Mucosa of rectum (tissue), 2 donors: Measurements from ENCODE around the gene PLXND1.
"Not testable (repeated sequence)": the region's sequence is repeated elsewhere in the genome, so short reads cannot be mapped to it uniquely, and the experiment has no call there.

Source experiments
- H3K27ac ChIP-seq, 2 donors: one replicate each; pipeline ENCODE4 v1.7.0; 2013; ENCODE audit warnings: inconsistent platforms in 2 of 2, low read depth in 2 of 2, low read length in 2 of 2
- H3K27me3 ChIP-seq, 2 donors: one replicate each; pipeline ENCODE4 v1.7.0; 2013; ENCODE audit warnings: low read length in 2 of 2; ENCODE audit not compliant: control insufficient read depth in 2 of 2, insufficient read depth in 2 of 2
- H3K36me3 ChIP-seq, 2 donors: one replicate each; pipeline ENCODE4 v1.7.0; 2013; ENCODE audit warnings: low read length in 2 of 2; ENCODE audit not compliant: control insufficient read depth in 2 of 2, insufficient read depth in 2 of 2
- H3K4me1 ChIP-seq, 2 donors: one replicate each; pipeline ENCODE4 v1.7.0; 2013; ENCODE audit warnings: low read length in 2 of 2, mild to moderate bottlenecking in 1 of 2; ENCODE audit not compliant: control insufficient read depth in 2 of 2, insufficient read depth in 2 of 2
- H3K4me3 ChIP-seq, 2 donors: one replicate each; pipeline ENCODE4 v1.7.0; 2013; ENCODE audit warnings: low read length in 2 of 2
- H3K9ac ChIP-seq, 2 donors: one replicate each; pipeline ENCODE4 v1.7.0; 2013; ENCODE audit warnings: low read length in 2 of 2, low read depth in 1 of 2, mild to moderate bottlenecking in 1 of 2
- H3K9me3 ChIP-seq, 2 donors: one replicate each; pipeline ENCODE4 v1.7.0; 2013; ENCODE audit warnings: low read length in 2 of 2; ENCODE audit not compliant: control insufficient read depth in 2 of 2
- donor health status: healthy.
- donor health status: Normal muscosa, but diverticular disease.

PLXND1 gene

GRCh38 chr3:129641567-129642260 lies 35.2 kb upstream of the PLXND1 start:
- not testable (repeated sequence) for H3K27me3 ChIP-seq, H3K36me3 ChIP-seq, H3K9ac ChIP-seq, H3K4me3 ChIP-seq, H3K27ac ChIP-seq, H3K4me1 ChIP-seq, H3K9me3 ChIP-seq

- H3K9me3 ChIP-seq, H3K9ac ChIP-seq, H3K27ac ChIP-seq, H3K36me3 ChIP-seq, H3K27me3 ChIP-seq, H3K4me1 ChIP-seq, H3K4me3 ChIP-seq: not testable (repeated sequence)
These were observed 34.5 kb upstream of the PLXND1 start for GRCh38 chr3:129640985-129641384.

- Histone ChIP-seq H3K27me3 (no peaks in the 10 kb centered on the region), H3K4me3 (no peak overlapping the region), H3K9ac (no peak overlapping the region), H3K4me1 (no peaks in the 10 kb centered on the region), H3K36me3 (no peaks in the 10 kb centered on the region), H3K9me3 (peaks cover 0 to 3% of the 10 kb centered on the region in 2 donors), H3K27ac (no peak overlapping the region)
These were observed 32.0 kb upstream of the PLXND1 start for GRCh38 chr3:129638481-129638880.

- Histone ChIP-seq H3K9ac (no peak overlapping the region), H3K4me3 (no peak overlapping the region), H3K27ac (no peak overlapping the region), H3K9me3 (peaks cover 0 to 3% of the 10 kb centered on the region in 2 donors), H3K36me3 (no peaks in the 10 kb centered on the region), H3K27me3 (no peaks in the 10 kb centered on the region), H3K4me1 (no peaks in the 10 kb centered on the region)
These were observed 29.6 kb upstream of the PLXND1 start for GRCh38 chr3:129636082-129636481.

- Histone ChIP-seq H3K9ac (no peak overlapping the region), H3K27me3 (no peaks in the 10 kb centered on the region), H3K36me3 (no peaks in the 10 kb centered on the region), H3K4me1 (no peaks in the 10 kb centered on the region), H3K4me3 (no peak overlapping the region), H3K27ac (no peak overlapping the region), H3K9me3 (peaks cover 0 to 3% of the 10 kb centered on the region in 2 donors)
These were observed 29.2 kb upstream of the PLXND1 start for GRCh38 chr3:129635656-129636055.

GRCh38 chr3:129633751-129634481 lies 27.4 kb upstream of the PLXND1 start:
- no peak overlapping the region for H3K9ac ChIP-seq
- H3K27me3 ChIP-seq: no peaks in the 10 kb centered on the region
- H3K4me1 ChIP-seq: no peaks in the 10 kb centered on the region
- no peak overlapping the region for H3K4me3 ChIP-seq
- H3K9me3 ChIP-seq: peaks cover 0 to 3% of the 10 kb centered on the region in 2 donors
- no peaks in the 10 kb centered on the region for H3K36me3 ChIP-seq
- H3K27ac ChIP-seq: no peak overlapping the region

- H3K27me3 ChIP-seq: no peaks in the 10 kb centered on the region
- peaks cover 0 to 3% of the 10 kb centered on the region in 2 donors for H3K9me3 ChIP-seq
- no peak overlapping the region for H3K9ac ChIP-seq
- H3K4me3 ChIP-seq: no peak overlapping the region
- peaks cover 2 to 3% of the 10 kb centered on the region in 2 donors for H3K4me1 ChIP-seq
- H3K27ac ChIP-seq: no peak overlapping the region
- H3K36me3 ChIP-seq: no peaks in the 10 kb centered on the region
These were observed 26.5 kb upstream of the PLXND1 start for GRCh38 chr3:129632977-129633376.

GRCh38 chr3:129632556-129632955 lies 26.1 kb upstream of the PLXND1 start:
- no peaks in the 10 kb centered on the region for H3K36me3 ChIP-seq
- no peaks in the 10 kb centered on the region for H3K27me3 ChIP-seq
- peaks cover 2 to 6% of the 10 kb centered on the region in 2 donors for H3K4me1 ChIP-seq
- H3K27ac ChIP-seq: no peak overlapping the region
- no peak overlapping the region for H3K9ac ChIP-seq
- peaks cover 0 to 3% of the 10 kb centered on the region in 2 donors for H3K9me3 ChIP-seq
- no peak overlapping the region for H3K4me3 ChIP-seq

- Histone ChIP-seq H3K27ac (no peak overlapping the region), H3K27me3 (no peaks in the 10 kb centered on the region), H3K9me3 (peaks cover 0 to 3% of the 10 kb centered on the region in 2 donors), H3K9ac (no peak overlapping the region), H3K4me3 (no peak overlapping the region), H3K36me3 (no peaks in the 10 kb centered on the region), H3K4me1 (peaks cover 2 to 8% of the 10 kb centered on the region in 2 donors)
These were observed 25.6 kb upstream of the PLXND1 start for GRCh38 chr3:129632056-129632455.

- Histone ChIP-seq H3K4me1 (peaks cover 19 to 29% of the 10 kb centered on the region in 2 donors), H3K9ac (no peak overlapping the region), H3K4me3 (no peak overlapping the region), H3K27me3 (no peaks in the 10 kb centered on the region), H3K9me3 (no peaks in the 10 kb centered on the region), H3K27ac (no peak overlapping the region), H3K36me3 (no peaks in the 10 kb centered on the region)
These were observed 22.5 kb upstream of the PLXND1 start for GRCh38 chr3:129629011-129629410.
